Ovary (tissue), 9 donors: Measurements from ENCODE around the gene OSBPL8. TPM values are rescaled to one million over a fixed set of nuclear protein-coding genes. Genes with fewer than 3 reads are reported as not detected.

Experiments
- DNase-seq, 5 donors: peaks; one replicate each; pipeline ENCODE4 v3.0.0-alpha.2; 2019 to 2020
- H3K27ac ChIP-seq, 2 donors: fragments of 200-600 bp; one replicate each; pipeline versions ENCODE4 v1.5.1 to v1.8.0; 2019 to 2022
- H3K27me3 ChIP-seq: fragments of 200-600 bp; one replicate; pipeline ENCODE4 v1.8.0; 2022
- H3K36me3 ChIP-seq: fragments of 200-600 bp; sonication (generic); one replicate; pipeline ENCODE4 v1.5.1; 2019
- H3K4me1 ChIP-seq: one replicate; pipeline ENCODE4 v1.8.1; 2013; ENCODE audit warnings: mild to moderate bottlenecking, moderate library complexity; ENCODE audit not compliant: insufficient read depth
- H3K4me3 ChIP-seq: fragments of 200-600 bp; sonication (generic); one replicate; pipeline ENCODE4 v1.5.1; 2017
- H3K9me3 ChIP-seq, 2 donors: fragments of 200-600 bp in 1 of 2; sonication (generic) in 1 of 2; one replicate each; pipeline versions ENCODE4 v1.5.1 to v1.8.1; 2013 to 2019; ENCODE audit warnings: mild to moderate bottlenecking in 1 of 2, moderate library complexity in 1 of 2
- EP300 ChIP-seq: sonication (generic); formaldehyde crosslinking; IDR thresholded peaks from one replicate; pipeline ENCODE4 v1.6.1; 2017; ENCODE audit warnings: antibody characterized with exemption
- POLR2A ChIP-seq: fragments of 450-650 bp; IDR thresholded peaks from one replicate; pipeline ENCODE4 v1.6.1; 2017; ENCODE audit warnings: antibody characterized with exemption, mild to moderate bottlenecking, moderate library complexity
- WGBS, 3 donors: extraction: QIAGEN DNeasy Blood & Tissue Kit in 1 of 3; methylation state at CpG; one replicate each; pipeline versions ENCODE4 v1.1.5 to v1.1.7; 2013 to 2017; 5-methylcytosine and 5-hydroxymethylcytosine counted together
- intact Hi-C, 4 donors: fragments of 100-400 bp; cut with DNase I; formaldehyde crosslinking; loops; one replicate each; pipeline versions ENCODE4 v1.11.0 to v1.15.1; 2022 to 2023
- polyA plus RNA-seq, 2 donors: library from polyadenylated mRNA; stranded (reverse); fragments of 200-250 nt in 1 of 2; fragments of 350-450 nt in 1 of 2; fragmentation: Illumina TruSeq in 1 of 2; extraction: RNeasy Lipid Tissue Mini Kit (QIAGEN cat#74804) in 1 of 2; gene quantifications; one replicate each; pipeline ENCODE4 v1.2.3, GENCODE V29; 2013 to 2014
- total RNA-seq, 7 donors: library from RNA; depleted of rRNA in 2 of 7; stranded (reverse); fragments of >200 nt in 2 of 7; fragmentation: NEBNext Ultra II Directional in 3 of 7; extraction: Animal tissue kit (Norgen Biotek cat#: 25700) in 3 of 7; gene quantifications; one replicate each; pipeline versions ENCODE4 v1.1.0 to v1.2.4, GENCODE V29; 2016 to 2023
- TF ChIP-seq, protein P1 (sequence below), 3 donors: fragments of 450-650 bp in 2 of 3; fragments of 200-600 bp in 1 of 3; IDR thresholded peaks; one replicate each; pipeline versions ENCODE4 v1.5.1 to v1.8.0; 2016 to 2022; ENCODE audit warnings: antibody characterized with exemption in 3 of 3, mild to moderate bottlenecking in 1 of 3
- donor health status: DM: no; HTN: no; CAD: no; lungs with moderate emphysema.
- donor health status: DM: no; HTN: no; CAD: no.
- donor health status: Bipolar disorder and iron deficiency.
- donor health status: DM: yes; HTN: yes; CAD: no.
- donor health status: DM: no; HTN: no; CAD: no.
- donor health status: DM: yes; HTN: yes; CAD: no.

OSBPL8 gene
- total and polyA plus RNA-seq, 9 donors, result 12.5 to 63.0 (median 56.9) TPM

DNA sequence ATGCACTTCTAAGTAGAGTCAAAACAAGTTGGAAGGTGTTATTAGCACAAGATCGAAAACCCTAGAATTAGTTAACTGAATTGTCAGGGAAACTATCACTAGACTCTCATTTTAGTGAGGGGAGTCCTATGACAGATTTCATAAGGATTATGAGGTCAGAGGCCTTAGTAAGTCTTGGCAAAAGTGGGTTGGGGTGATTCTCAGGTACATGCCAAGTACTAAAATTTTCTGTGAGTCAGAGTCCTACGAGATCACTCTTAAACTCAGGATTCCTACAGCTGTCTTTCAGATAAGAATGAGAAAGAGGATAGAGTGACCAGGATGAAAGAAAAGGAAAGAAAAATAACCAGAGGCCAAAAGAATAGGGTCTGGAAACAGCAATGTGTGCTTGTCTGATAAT, 160.5 kb downstream of the OSBPL8 start:
- Histone ChIP-seq H3K27me3 (peaks cover 3% of the 10 kb centered on the region), H3K4me3 (no peak overlapping the region), H3K9me3 (no peaks in the 10 kb centered on the region), H3K4me1 (no peaks in the 10 kb centered on the region), H3K27ac (no peak overlapping the region), H3K36me3 (no peaks in the 10 kb centered on the region)
- no peak for DNase-seq
- intact Hi-C loops, result no loop called here
- no peak for TF ChIP-seq POLR2A
- TF ChIP-seq EP300, result no peak
- TF ChIP-seq, protein P1, sequence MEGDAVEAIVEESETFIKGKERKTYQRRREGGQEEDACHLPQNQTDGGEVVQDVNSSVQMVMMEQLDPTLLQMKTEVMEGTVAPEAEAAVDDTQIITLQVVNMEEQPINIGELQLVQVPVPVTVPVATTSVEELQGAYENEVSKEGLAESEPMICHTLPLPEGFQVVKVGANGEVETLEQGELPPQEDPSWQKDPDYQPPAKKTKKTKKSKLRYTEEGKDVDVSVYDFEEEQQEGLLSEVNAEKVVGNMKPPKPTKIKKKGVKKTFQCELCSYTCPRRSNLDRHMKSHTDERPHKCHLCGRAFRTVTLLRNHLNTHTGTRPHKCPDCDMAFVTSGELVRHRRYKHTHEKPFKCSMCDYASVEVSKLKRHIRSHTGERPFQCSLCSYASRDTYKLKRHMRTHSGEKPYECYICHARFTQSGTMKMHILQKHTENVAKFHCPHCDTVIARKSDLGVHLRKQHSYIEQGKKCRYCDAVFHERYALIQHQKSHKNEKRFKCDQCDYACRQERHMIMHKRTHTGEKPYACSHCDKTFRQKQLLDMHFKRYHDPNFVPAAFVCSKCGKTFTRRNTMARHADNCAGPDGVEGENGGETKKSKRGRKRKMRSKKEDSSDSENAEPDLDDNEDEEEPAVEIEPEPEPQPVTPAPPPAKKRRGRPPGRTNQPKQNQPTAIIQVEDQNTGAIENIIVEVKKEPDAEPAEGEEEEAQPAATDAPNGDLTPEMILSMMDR (IDR thresholded peaks at IDR 0.05), result no peak
- 70 to 82% (median 71%) methylated on average over 2 of the region's 2 CpGs for WGBS, 3 donors

DNA sequence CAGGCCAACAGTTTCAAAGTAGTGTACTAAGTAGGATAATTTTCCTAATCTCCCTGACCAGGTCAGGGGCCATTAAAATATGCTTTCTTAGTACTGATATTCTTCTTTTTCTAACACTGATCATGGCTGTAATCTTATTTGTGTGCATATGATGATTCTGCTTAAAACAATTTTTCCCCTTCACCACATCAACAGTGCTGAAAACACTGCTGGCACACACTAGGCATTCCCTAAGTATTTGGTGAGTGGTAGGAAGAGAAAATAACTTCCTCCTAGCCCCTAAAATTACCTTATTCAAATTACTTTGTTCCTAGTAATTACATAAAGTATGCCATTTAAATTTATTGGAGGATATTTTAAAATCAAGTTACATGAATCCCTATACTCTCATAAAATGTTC, 161.5 kb downstream of the OSBPL8 start:
- H3K4me1 ChIP-seq, result no peaks in the 10 kb centered on the region
- TF ChIP-seq, protein P1 (IDR thresholded peaks at IDR 0.05), result no peak
- TF ChIP-seq POLR2A (no peak), EP300 (no peak)
- no peak overlapping the region for H3K4me3 ChIP-seq
- intact Hi-C loops, result no loop called here
- DNase-seq, result no peak
- H3K27me3 ChIP-seq, result no peaks in the 10 kb centered on the region
- no peak overlapping the region for H3K27ac ChIP-seq
- no peaks in the 10 kb centered on the region for H3K36me3 ChIP-seq
- H3K9me3 ChIP-seq, result no peaks in the 10 kb centered on the region

DNA sequence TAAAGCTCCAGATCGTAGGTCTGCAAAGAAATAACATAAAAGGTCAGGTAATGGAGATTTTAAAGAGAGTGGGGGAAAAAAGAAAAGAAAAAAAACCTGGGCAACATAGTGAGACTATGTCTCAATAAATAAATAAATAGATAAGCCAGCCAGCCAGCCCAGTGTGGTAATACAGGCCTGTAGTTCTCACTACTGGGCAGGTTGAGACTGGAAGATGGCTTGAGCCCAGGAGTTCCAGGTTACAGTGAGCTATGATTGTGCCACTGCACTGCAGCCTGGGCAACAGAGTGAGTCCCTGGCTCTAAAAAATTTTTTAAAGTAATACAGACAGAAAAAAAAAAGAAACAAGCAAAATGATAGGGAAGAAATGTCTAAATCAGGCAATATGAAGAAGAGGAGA, 168.1 kb downstream of the OSBPL8 start:
- TF ChIP-seq POLR2A, result no peak
- TF ChIP-seq, protein P1 (IDR thresholded peaks at IDR 0.05), result no peak
- TF ChIP-seq EP300, result no peak
- H3K4me3 ChIP-seq, result no peak overlapping the region
- H3K27ac ChIP-seq, result no peak overlapping the region
- intact Hi-C loops, result no loop called here
- DNase-seq, result no peak
- no peaks in the 10 kb centered on the region for H3K4me1 ChIP-seq
- no peaks in the 10 kb centered on the region for H3K36me3 ChIP-seq
- WGBS, 3 donors, result 82 to 94% (median 85%) methylated on average over 1 of the region's 1 CpG
- H3K27me3 ChIP-seq, result no peaks in the 10 kb centered on the region
- no peaks in the 10 kb centered on the region for H3K9me3 ChIP-seq

DNA sequence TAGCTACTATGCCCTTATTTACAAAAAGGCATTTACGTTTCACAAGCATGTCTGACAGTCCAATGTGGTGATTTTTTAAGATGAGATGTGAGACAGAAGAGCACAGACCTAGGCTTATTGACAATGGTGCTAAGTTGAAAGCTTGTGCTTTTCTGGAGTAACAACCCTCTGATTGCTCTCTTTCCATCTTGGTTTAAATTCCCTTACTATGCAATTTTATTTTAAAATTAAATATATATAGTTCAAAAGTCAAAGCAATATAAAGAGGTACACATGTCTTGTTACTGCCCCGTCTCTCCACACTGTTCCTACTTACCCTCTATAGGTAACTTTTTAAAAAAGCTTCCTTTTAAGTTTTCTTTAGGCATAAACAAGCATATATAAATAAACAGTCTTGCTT, 172.0 kb downstream of the OSBPL8 start:
- Histone ChIP-seq H3K27me3 (no peaks in the 10 kb centered on the region), H3K36me3 (no peaks in the 10 kb centered on the region), H3K9me3 (no peaks in the 10 kb centered on the region), H3K27ac (no peak overlapping the region), H3K4me1 (no peaks in the 10 kb centered on the region), H3K4me3 (no peak overlapping the region)
- DNase-seq, result no peak
- 91 to 95% (median 94%) methylated on average over 2 of the region's 2 CpGs for WGBS, 3 donors
- intact Hi-C loops, result no loop called here
- no peak for TF ChIP-seq POLR2A
- TF ChIP-seq, protein P1 (IDR thresholded peaks at IDR 0.05), result no peak
- TF ChIP-seq EP300, result no peak

DNA sequence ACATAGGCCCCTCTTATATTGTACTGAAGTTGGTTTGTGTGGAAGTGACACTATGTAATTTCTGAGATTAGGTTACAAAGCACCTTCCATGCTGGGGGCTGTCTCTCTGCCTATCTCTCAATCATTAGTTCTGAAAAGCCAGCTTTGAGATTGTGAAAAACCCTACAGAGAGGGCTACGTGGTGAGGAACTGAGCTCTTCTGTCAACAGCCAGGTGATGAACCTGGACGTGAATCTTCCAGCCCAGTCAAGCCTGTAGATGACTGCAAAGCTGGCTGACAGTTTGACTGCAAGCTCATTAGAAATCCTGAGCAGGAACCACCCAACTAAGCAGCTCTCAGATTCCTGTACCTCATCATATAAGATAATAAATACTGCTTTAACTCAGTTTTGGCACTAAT, 175.0 kb downstream of the OSBPL8 start:
- Histone ChIP-seq H3K4me3 (no peak overlapping the region), H3K36me3 (no peaks in the 10 kb centered on the region), H3K9me3 (no peaks in the 10 kb centered on the region), H3K4me1 (no peaks in the 10 kb centered on the region), H3K27me3 (no peaks in the 10 kb centered on the region), H3K27ac (no peak overlapping the region)
- no peak for DNase-seq
- intact Hi-C loops, result no loop called here
- TF ChIP-seq EP300 (no peak), POLR2A (no peak)
- TF ChIP-seq, protein P1 (IDR thresholded peaks at IDR 0.05), result no peak
- 90 to 96% (median 95%) methylated on average over 2 of the region's 2 CpGs for WGBS, 3 donors
